NCI-H460 (cell line): ENCODE data around the gene SUDS3. TPM values are rescaled to one million over a fixed set of nuclear protein-coding genes. Genes with fewer than 3 reads are reported as not detected.
"Not testable (repeated sequence)": the region's sequence is repeated elsewhere in the genome, so short reads cannot be mapped to it uniquely, and the experiment has no call there.

Source experiments
- DNase-seq: peaks from one replicate; pipeline ENCODE4 v3.0.0-alpha.2; 2016; ENCODE audit warnings: low read depth; ENCODE audit errors: extremely low read depth
- polyA plus RNA-seq: library from polyadenylated mRNA; depleted of rRNA; stranded (reverse); fragments of >200 nt; gene quantifications from 2 replicates; pipeline ENCODE4 v1.2.3, GENCODE V29; 2014; cell fraction: nucleus; rRNA removed
- total RNA-seq: library from RNA; depleted of rRNA; stranded (reverse); fragments of >200 nt; shearing (Covaris generic); gene quantifications from 2 replicates; pipeline ENCODE4 v1.2.3, GENCODE V29; 2014; rRNA removed

SUDS3 gene
- total RNA-seq, result 42.3 and 45.8 TPM in 2 replicates
- 52.4 and 58.9 TPM in 2 replicates for polyA plus RNA-seq

DNA sequence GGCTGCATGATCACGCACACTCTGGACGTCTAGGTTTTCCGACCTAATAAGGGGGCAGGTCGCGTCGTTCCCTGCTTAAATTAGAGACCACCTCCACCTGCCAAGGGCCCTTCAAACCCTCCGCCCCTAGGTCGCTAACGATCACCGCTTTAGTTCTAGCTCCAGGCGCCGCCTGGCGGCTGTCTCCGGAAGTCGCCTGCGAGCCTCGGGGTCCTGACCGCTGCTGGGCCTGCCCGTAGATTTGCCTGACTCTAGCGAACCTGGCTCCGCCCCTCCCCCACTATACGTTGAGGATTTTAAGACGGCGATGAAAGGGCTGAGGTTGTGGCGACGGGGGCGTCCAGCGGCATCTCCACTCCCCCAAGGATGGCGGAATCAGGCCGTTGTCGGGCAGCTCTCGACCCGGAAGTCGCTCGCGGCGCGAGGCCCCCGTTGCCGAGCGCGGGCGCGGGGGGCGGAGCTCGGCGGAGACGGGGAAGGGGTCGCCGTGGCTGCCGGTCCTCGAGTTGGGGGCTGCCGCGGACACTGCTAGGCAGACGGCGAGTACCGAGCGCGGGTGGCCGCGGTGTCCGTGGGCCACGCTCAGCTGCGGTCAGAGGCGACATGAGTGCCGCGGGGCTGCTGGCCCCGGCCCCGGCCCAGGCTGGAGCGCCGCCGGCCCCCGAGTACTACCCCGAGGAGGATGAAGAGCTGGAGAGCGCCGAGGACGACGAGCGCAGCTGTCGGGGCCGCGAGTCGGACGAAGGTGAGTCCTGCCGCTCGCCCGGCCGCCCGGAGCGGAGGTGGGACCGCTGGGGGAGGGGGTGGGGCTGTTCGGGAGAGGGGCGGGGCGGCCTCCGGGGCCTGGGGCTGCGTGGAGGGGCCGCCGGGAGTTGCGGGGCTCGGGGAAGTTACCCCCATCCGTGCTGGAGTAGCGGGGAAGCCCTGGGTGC is at the start of gene SUDS3:
Gene SUDS3, plus strand, starts transcription at position 467 of the 932 bp plus-strand sequence. Its CDS starts 137 bp downstream, at position 604.
- peak; percentile 83 for DNase-seq

DNA sequence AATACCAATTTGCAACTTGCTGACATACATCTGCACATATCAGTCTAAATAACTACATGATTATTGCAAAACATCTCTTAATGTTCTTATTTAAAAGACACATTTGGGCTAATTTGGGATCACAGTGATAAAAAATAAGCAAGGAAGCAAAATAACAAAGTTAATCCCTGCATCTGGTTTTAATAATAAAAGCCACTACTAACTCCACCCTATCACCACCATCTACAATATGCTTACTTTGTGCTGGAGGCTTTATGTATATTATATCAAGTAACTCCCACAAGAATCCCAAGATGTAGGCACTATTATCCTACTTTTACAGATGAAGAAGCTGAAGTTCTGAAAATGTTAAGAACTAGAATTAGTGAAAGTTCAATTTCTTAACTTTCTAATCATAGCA is 49.4 kb upstream of the SUDS3 start:
- no peak for DNase-seq

DNA sequence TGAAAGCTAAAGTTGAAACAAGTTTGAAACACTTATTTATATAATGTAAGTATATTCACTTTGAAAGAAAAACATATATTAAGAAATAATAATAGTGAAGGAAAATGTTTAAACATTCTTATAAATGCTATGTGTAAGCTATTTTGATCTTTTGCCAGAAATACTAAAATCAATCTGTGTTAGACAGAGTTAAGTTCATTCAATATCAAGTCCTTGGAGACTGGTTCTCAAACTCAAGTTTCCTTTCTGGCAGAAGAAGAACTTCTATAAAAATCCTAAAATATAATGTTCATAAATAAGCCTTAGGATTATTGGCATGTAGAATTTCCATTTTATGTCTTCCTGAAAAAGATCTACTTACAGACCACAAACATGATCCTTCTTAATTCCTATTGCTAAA is 49.0 kb upstream of the SUDS3 start:
- no peak for DNase-seq

- no peak for DNase-seq
Measured at GRCh38 chr12:118328486-118329330, 47.6 kb upstream of the SUDS3 start.

DNA sequence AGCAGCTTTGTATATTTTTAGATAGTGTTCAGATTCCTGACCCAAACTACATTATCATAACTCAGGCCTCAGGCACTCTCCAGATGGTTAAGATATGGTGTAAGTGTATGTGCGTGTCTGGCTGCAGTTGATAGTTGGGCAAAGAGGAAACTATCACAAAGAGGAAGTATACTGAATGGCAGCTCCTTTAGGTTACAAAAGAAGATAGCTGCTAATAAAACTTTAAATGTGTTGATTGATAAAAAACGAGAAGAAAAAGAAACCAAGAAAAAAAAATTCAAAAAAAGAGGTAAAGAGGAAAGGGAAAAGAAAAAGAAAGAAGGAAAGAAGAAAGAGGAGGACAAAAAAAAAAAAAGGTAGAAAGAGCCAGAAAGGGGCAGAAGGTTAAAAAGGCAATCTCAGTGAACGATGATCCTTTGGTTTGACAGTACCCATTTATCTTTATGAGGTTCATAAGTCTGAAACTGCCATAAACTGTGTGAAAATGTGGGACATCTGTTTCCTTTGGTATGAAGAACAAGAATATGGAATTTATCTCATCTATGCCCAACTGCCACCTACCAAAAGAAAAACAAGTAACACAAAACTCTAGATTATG is 45.8 kb upstream of the SUDS3 start:
- DNase-seq, result no peak

- DNase-seq, result no peak
Measured at GRCh38 chr12:118332511-118332910, 43.8 kb upstream of the SUDS3 start.

DNA sequence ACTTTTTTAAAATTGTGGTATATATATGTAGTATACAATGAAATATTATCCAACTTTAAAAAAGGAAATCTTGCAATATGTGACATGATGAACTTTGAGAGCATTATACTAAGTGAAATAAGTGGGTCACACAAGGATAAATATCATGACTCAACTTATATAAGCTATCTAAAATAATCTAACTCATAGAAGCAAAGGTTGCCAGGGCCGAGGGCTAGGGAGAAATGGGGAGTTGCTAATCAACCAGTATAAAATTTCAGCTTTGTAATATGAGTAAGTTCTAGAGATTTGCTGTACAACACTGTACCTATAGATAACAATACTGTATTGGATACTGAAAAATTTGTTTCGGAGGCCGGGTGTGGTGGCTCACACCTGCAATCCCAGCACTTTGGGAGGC is 42.1 kb upstream of the SUDS3 start:
- no peak for DNase-seq

- no peak for DNase-seq
Measured at GRCh38 chr12:118334939-118335567, 41.3 kb upstream of the SUDS3 start.

GRCh38 chr12:118336123-118336522 is 40.2 kb upstream of the SUDS3 start:
- DNase-seq, result no peak

DNA sequence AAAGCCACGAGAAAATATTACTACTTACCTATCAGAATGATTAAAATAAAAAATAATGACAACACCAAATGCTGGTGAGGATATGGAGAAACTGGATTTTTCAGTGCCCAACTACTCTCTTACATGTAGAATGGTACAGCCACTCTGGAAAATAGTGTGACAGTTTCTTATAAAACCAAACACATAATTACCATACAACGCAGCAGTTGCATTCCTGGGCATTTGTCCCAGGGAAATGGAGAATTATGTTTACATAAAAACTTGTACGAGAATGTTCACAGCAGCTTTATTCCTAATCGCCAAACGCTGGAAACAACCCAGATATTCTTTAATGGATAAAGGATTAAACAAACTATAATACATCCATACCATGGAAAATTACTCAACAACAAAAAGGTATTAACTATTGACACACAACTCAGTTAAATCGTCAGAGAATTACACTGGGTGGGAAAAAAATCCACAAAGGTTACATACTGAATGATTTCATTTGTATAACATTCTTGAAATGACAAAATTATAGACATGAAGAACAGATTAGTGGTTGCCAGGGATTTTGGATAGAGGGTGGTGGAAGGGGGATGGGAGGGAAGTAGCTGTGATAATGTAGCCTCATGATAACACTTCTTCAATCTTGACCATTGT is 39.0 kb upstream of the SUDS3 start:
- DNase-seq, result no peak

- DNase-seq, result no peak
Measured at GRCh38 chr12:118342090-118342489, 34.3 kb upstream of the SUDS3 start.

DNA sequence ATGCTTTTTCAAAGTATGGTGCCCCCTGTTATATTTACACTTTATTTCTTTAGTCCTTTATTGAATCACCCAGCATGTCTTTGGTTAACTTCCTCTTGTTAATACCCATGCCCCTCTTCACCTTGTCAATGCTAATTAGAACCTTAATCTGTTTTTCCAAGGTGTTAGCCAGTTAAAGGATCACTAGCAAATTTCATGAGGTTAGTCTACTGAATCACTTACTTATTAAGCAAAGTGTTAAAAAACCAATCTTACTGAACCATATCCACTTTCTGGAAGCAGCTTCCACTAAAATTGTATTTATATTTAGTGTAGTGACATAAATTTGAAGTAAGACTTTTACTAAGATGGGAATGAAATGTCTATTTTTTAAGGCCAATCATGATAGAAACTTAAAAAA is 31.5 kb upstream of the SUDS3 start:
- DNase-seq, result no peak

DNA sequence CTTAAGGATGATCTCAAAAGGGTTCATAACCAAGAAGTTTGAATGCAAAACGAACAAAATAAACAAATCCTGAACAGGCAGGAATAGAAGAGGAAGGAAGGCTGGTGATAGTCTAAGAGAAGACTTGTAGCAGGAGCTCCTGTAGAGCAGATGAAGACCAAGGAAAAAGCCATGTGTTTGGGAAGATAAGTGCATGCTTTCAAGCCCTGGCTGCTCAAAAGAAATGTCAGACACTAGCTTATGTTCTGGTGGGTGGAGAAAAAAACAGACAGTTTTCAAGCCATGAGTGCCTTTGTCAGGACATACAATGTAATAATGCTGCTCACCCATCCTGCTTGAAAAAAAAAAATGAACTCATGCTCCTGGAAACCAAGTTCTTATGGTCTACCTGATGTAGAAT is 31.0 kb upstream of the SUDS3 start:
- DNase-seq, result no peak

DNA sequence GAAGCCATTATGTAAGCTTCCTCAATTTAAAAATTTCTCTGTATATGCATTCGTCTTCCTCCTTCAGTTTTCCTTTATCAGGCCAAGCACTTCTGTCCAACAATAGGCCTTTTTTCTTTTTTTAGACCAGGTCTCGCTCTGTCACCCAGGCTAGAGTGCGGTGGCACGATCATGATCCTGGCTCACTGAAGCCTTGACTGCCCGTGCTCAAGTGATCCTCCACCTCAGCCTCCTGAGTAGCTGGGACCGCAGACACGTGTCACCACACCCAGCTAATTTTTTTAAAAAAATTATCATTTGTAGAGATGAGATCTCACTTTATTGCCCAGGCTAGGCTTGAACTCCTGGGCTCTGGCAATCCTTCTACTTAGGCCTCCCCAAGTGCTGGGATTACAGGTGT is 29.5 kb upstream of the SUDS3 start:
- no peak for DNase-seq

DNA sequence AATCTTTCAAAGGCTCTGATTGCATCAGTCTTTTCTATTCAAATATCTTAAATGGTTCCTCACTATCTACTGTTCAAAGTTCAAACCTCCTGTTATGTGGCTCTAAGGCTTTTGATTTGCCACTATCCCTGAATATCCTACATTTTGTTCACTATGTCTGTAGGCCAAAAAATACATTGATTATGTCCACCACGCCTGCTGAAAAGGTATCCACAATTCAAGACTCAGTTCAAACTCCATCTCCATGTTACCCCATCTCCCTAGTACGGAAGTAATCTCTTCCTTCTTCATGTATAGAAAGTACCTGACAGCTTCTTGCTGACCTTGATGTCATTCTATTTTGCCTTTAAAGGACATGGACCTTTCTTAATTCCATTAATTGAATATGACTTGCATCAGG is 28.4 kb upstream of the SUDS3 start:
- DNase-seq, result no peak

GRCh38 chr12:118350908-118351559 is 25.3 kb upstream of the SUDS3 start:
- no peak for DNase-seq

DNA sequence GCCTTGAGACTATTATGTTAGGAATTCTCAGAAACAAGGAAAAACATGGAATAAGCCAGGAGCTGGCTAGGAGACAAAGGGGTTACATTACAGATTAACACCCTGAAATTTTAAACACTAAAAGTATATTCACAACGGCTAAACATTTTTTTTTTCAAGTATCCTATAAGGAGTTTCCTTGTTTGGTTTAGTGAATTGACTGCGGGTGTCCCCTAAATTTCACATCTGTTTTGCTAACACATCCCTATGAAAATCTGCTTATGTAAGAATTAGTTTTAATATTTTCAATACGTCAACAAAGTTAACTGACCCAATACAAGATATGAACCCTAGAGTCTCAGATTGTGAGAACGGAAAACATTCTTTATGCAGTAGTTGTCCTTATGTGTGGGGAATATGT is 22.6 kb upstream of the SUDS3 start:
- DNase-seq, result no peak

DNA sequence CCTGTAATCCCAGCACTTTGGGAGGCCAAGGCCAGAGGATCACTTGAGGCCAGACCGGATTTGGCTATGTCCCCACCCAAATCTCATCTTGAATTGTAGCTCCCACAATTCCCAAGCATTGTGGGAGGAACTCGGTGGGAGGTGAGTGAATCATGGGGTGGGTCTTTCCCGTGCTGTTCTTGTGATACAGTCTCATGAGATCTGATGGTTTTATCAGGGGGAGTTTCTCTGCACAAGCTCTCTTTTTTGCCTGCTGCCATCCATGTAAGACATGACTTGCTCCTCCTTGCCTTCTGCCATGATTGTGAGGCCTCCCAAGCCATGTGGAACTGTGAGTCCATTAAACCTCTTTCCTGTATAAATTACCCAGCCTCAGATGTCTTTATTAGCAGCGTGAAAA is 21.9 kb upstream of the SUDS3 start:
- DNase-seq, result not testable (repeated sequence)

GRCh38 chr12:118354903-118355302 is 21.5 kb upstream of the SUDS3 start:
- no peak for DNase-seq

- DNase-seq, result no peak
Measured at GRCh38 chr12:118355843-118356242, 20.5 kb upstream of the SUDS3 start.
